ENCODE results near the gene ATP10D.

ATP10D gene

GRCh38 chr4:47471064-47471463, 14.0 kb upstream of the ATP10D start:
- Histone ChIP-seq H3K36me3 (ENCODE audit: control insufficient read depth, insufficient read depth, low read length) (no peaks in the 10 kb centered on the region), H3K9me3 (ENCODE audit: control insufficient read depth, low read length) (no peaks in the 10 kb centered on the region), H3K4me1 (ENCODE audit: control insufficient read depth, insufficient read depth, low read length, poor library complexity, severe bottlenecking) (peaks cover 5% of the 10 kb centered on the region), H3K27ac (ENCODE audit: low read depth, low read length, severe bottlenecking) (no peak overlapping the region), H3K4me3 (ENCODE audit: extremely low read depth, insufficient read depth, low read length, poor library complexity, severe bottlenecking) (no peak overlapping the region)
- 75 to 100% methylated on average over 1 to 2 of the region's 4 CpGs for WGBS, 2 experiments (ENCODE audit: insufficient coverage in 2 of 2)

- WGBS, 2 experiments (ENCODE audit: insufficient coverage in 2 of 2), result no CpG with 5 or more reads among the region's 2 CpGs
- H3K4me1 ChIP-seq (ENCODE audit: control insufficient read depth, insufficient read depth, low read length, poor library complexity, severe bottlenecking), result peaks cover 5% of the 10 kb centered on the region
- H3K9me3 ChIP-seq (ENCODE audit: control insufficient read depth, low read length), result no peaks in the 10 kb centered on the region
- no peak overlapping the region for H3K4me3 ChIP-seq (ENCODE audit: extremely low read depth, insufficient read depth, low read length, poor library complexity, severe bottlenecking)
- no peak overlapping the region for H3K27ac ChIP-seq (ENCODE audit: low read depth, low read length, severe bottlenecking)
- H3K36me3 ChIP-seq (ENCODE audit: control insufficient read depth, insufficient read depth, low read length), result no peaks in the 10 kb centered on the region
Measured at GRCh38 chr4:47471591-47471990, 13.5 kb upstream of the ATP10D start.

- Histone ChIP-seq H3K36me3 (ENCODE audit: control insufficient read depth, insufficient read depth, low read length) (no peaks in the 10 kb centered on the region), H3K4me1 (ENCODE audit: control insufficient read depth, insufficient read depth, low read length, poor library complexity, severe bottlenecking) (peaks cover 5% of the 10 kb centered on the region), H3K4me3 (ENCODE audit: extremely low read depth, insufficient read depth, low read length, poor library complexity, severe bottlenecking) (no peak overlapping the region), H3K27ac (ENCODE audit: low read depth, low read length, severe bottlenecking) (no peak overlapping the region), H3K9me3 (ENCODE audit: control insufficient read depth, low read length) (no peaks in the 10 kb centered on the region)
- WGBS, 2 experiments (ENCODE audit: insufficient coverage in 2 of 2), result 90 to 93% methylated on average over 1 to 3 of the region's 3 CpGs
Measured at GRCh38 chr4:47473141-47473750, 11.8 kb upstream of the ATP10D start.

GRCh38 chr4:47474799-47475198, 10.3 kb upstream of the ATP10D start:
- H3K9me3 ChIP-seq (ENCODE audit: control insufficient read depth, low read length), result no peaks in the 10 kb centered on the region
- peaks cover 3% of the 10 kb centered on the region for H3K4me1 ChIP-seq (ENCODE audit: control insufficient read depth, insufficient read depth, low read length, poor library complexity, severe bottlenecking)
- WGBS, 2 experiments (ENCODE audit: insufficient coverage in 2 of 2), result 92% methylated on average over 2 of the region's 4 CpGs; no CpG with 5 or more reads in 1 of the 2 experiments
- no peak overlapping the region for H3K4me3 ChIP-seq (ENCODE audit: extremely low read depth, insufficient read depth, low read length, poor library complexity, severe bottlenecking)
- H3K27ac ChIP-seq (ENCODE audit: low read depth, low read length, severe bottlenecking), result no peak overlapping the region
- no peaks in the 10 kb centered on the region for H3K36me3 ChIP-seq (ENCODE audit: control insufficient read depth, insufficient read depth, low read length)

DNA sequence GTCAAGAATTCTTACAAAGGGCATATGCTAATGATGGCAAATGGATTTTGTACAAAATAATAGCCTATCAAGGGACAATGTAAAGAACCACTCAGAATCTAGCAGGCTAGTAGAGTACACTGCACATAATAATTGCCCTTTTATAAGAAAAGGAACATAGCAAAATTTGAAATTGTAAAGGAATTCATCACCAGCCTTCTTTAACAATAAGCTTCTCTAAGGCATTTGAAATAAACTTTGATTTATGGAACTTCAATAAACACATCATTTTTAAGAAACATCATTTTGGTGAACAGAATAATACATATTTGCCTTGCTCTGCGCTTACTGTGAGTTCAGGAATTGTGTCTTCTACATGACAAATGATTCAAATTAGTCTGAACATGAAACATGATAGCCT, 9.7 kb upstream of the ATP10D start:
- Histone ChIP-seq H3K9me3 (ENCODE audit: control insufficient read depth, low read length) (no peaks in the 10 kb centered on the region), H3K27ac (ENCODE audit: low read depth, low read length, severe bottlenecking) (no peak overlapping the region), H3K36me3 (ENCODE audit: control insufficient read depth, insufficient read depth, low read length) (no peaks in the 10 kb centered on the region), H3K4me3 (ENCODE audit: extremely low read depth, insufficient read depth, low read length, poor library complexity, severe bottlenecking) (no peak overlapping the region), H3K4me1 (ENCODE audit: control insufficient read depth, insufficient read depth, low read length, poor library complexity, severe bottlenecking) (no peaks in the 10 kb centered on the region)
- 83% methylated on average over 1 of the region's 1 CpG; no CpG with 5 or more reads in 1 of the 2 experiments for WGBS, 2 experiments (ENCODE audit: insufficient coverage in 2 of 2)

GRCh38 chr4:47478804-47479203, 6.3 kb upstream of the ATP10D start:
- H3K4me3 ChIP-seq (ENCODE audit: extremely low read depth, insufficient read depth, low read length, poor library complexity, severe bottlenecking), result no peak overlapping the region
- H3K4me1 ChIP-seq (ENCODE audit: control insufficient read depth, insufficient read depth, low read length, poor library complexity, severe bottlenecking), result no peaks in the 10 kb centered on the region
- H3K9me3 ChIP-seq (ENCODE audit: control insufficient read depth, low read length), result no peaks in the 10 kb centered on the region
- H3K27ac ChIP-seq (ENCODE audit: low read depth, low read length, severe bottlenecking), result no peak overlapping the region
- no peaks in the 10 kb centered on the region for H3K36me3 ChIP-seq (ENCODE audit: control insufficient read depth, insufficient read depth, low read length)
- WGBS, 2 experiments (ENCODE audit: insufficient coverage in 2 of 2), result 84 to 90% methylated on average over 4 of the region's 4 CpGs

GRCh38 chr4:47482326-47482725, 2.7 kb upstream of the ATP10D start:
- Histone ChIP-seq H3K9me3 (ENCODE audit: control insufficient read depth, low read length) (no peaks in the 10 kb centered on the region), H3K4me1 (ENCODE audit: control insufficient read depth, insufficient read depth, low read length, poor library complexity, severe bottlenecking) (no peaks in the 10 kb centered on the region), H3K36me3 (ENCODE audit: control insufficient read depth, insufficient read depth, low read length) (no peaks in the 10 kb centered on the region), H3K27ac (ENCODE audit: low read depth, low read length, severe bottlenecking) (no peak overlapping the region), H3K4me3 (ENCODE audit: extremely low read depth, insufficient read depth, low read length, poor library complexity, severe bottlenecking) (no peak overlapping the region)
- no CpG with 5 or more reads among the region's 4 CpGs for WGBS, 2 experiments (ENCODE audit: insufficient coverage in 2 of 2)

GRCh38 chr4:47483745-47484144, 1.3 kb upstream of the ATP10D start:
- no peaks in the 10 kb centered on the region for H3K36me3 ChIP-seq (ENCODE audit: control insufficient read depth, insufficient read depth, low read length)
- no peak overlapping the region for H3K4me3 ChIP-seq (ENCODE audit: extremely low read depth, insufficient read depth, low read length, poor library complexity, severe bottlenecking)
- WGBS, 2 experiments (ENCODE audit: insufficient coverage in 2 of 2), result 68 to 100% methylated on average over 2 to 3 of the region's 3 CpGs
- peaks cover 2% of the 10 kb centered on the region for H3K9me3 ChIP-seq (ENCODE audit: control insufficient read depth, low read length)
- H3K27ac ChIP-seq (ENCODE audit: low read depth, low read length, severe bottlenecking), result no peak overlapping the region
- H3K4me1 ChIP-seq (ENCODE audit: control insufficient read depth, insufficient read depth, low read length, poor library complexity, severe bottlenecking), result no peaks in the 10 kb centered on the region

- H3K27ac ChIP-seq (ENCODE audit: low read depth, low read length, severe bottlenecking), result no peak overlapping the region
- peaks cover 5% of the 10 kb centered on the region for H3K9me3 ChIP-seq (ENCODE audit: control insufficient read depth, low read length)
- H3K36me3 ChIP-seq (ENCODE audit: control insufficient read depth, insufficient read depth, low read length), result no peaks in the 10 kb centered on the region
- no peaks in the 10 kb centered on the region for H3K4me1 ChIP-seq (ENCODE audit: control insufficient read depth, insufficient read depth, low read length, poor library complexity, severe bottlenecking)
- 61 to 85% methylated on average over 2 of the region's 3 CpGs for WGBS, 2 experiments (ENCODE audit: insufficient coverage in 2 of 2)
- no peak overlapping the region for H3K4me3 ChIP-seq (ENCODE audit: extremely low read depth, insufficient read depth, low read length, poor library complexity, severe bottlenecking)
Measured at GRCh38 chr4:47484168-47484567, 907 bp upstream of the ATP10D start.

GRCh38 chr4:47485768-47486167, 693 bp downstream of the ATP10D start:
- H3K27ac ChIP-seq (ENCODE audit: low read depth, low read length, severe bottlenecking), result peak overlapping the region; percentile 31
- H3K4me1 ChIP-seq (ENCODE audit: control insufficient read depth, insufficient read depth, low read length, poor library complexity, severe bottlenecking), result no peaks in the 10 kb centered on the region
- peaks cover 5% of the 10 kb centered on the region for H3K9me3 ChIP-seq (ENCODE audit: control insufficient read depth, low read length)
- WGBS, 2 experiments (ENCODE audit: insufficient coverage in 2 of 2), result no CpG with 5 or more reads among the region's 14 CpGs
- H3K4me3 ChIP-seq (ENCODE audit: extremely low read depth, insufficient read depth, low read length, poor library complexity, severe bottlenecking), result peak overlapping the region; percentile 51
- no peaks in the 10 kb centered on the region for H3K36me3 ChIP-seq (ENCODE audit: control insufficient read depth, insufficient read depth, low read length)

DNA sequence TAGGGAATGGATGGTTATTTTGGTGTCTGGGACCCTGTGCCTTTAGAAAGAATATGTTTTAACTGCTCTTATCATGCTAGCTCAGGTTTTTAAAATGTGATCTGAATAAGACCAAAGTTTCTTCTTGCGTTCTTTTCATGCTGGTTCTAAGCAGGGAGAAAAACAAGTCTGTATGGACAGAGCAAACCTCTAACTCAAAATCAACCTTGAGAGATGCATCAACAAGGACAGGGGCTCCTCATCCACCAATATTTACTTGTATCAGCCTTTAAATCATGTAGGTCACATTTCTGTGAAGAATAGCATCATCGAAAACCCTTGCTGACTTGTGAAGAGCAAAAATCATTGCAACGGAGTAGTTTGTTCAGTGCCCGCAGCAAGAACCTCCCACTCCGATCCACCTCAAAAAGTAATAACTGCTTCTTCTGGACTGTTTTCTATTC, 1.2 kb downstream of the ATP10D start:
- no peaks in the 10 kb centered on the region for H3K36me3 ChIP-seq (ENCODE audit: control insufficient read depth, insufficient read depth, low read length)
- H3K27ac ChIP-seq (ENCODE audit: low read depth, low read length, severe bottlenecking), result no peak overlapping the region
- peak overlapping the region; percentile 51 for H3K4me3 ChIP-seq (ENCODE audit: extremely low read depth, insufficient read depth, low read length, poor library complexity, severe bottlenecking)
- 96 to 100% methylated on average over 3 to 4 of the region's 5 CpGs for WGBS, 2 experiments (ENCODE audit: insufficient coverage in 2 of 2)
- no peaks in the 10 kb centered on the region for H3K4me1 ChIP-seq (ENCODE audit: control insufficient read depth, insufficient read depth, low read length, poor library complexity, severe bottlenecking)
- peaks cover 5% of the 10 kb centered on the region for H3K9me3 ChIP-seq (ENCODE audit: control insufficient read depth, low read length)
